DMS53 (cell line): ENCODE measurements around the gene MFAP1.
"Not testable (repeated sequence)": the region's sequence is repeated elsewhere in the genome, so short reads cannot be mapped to it uniquely, and the experiment has no call there.

Source experiments
- DNase-seq: peaks from one replicate; lab custom pipeline; 2025; lab: John Stamatoyannopoulos, UW

The MFAP1 gene

GRCh38 chr15:43821505-43821904 lies 3.0 kb downstream of the MFAP1 start:
- no peak for DNase-seq

GRCh38 chr15:43815064-43815463 lies 9.4 kb downstream of the MFAP1 start:
- not testable (repeated sequence) for DNase-seq

GRCh38 chr15:43808960-43809678 lies 15.4 kb downstream of the MFAP1 start:
- no peak for DNase-seq

- no peak for DNase-seq
Measured at GRCh38 chr15:43808435-43808950, 16.0 kb downstream of the MFAP1 start.

GRCh38 chr15:43802676-43803075 lies 21.8 kb downstream of the MFAP1 start:
- not testable (repeated sequence) for DNase-seq

GRCh38 chr15:43800286-43801141 lies 24.0 kb downstream of the MFAP1 start, which contains the start of gene HYPK:
HYPK (plus strand) TSS chr15:43800599; CDS start chr15:43800623, 24 bp downstream.
- peak; percentile 88 for DNase-seq

- DNase-seq, result peak; percentile 29
Measured at GRCh38 chr15:43799945-43800285, 24.6 kb downstream of the MFAP1 start, which contains the start of gene SERINC4. SERINC4 (minus strand) TSS chr15:43800220; CDS start chr15:43799986, 234 bp downstream.

- peak; percentile 86 for DNase-seq
Measured at GRCh38 chr15:43799209-43799944, 25.1 kb downstream of the MFAP1 start.

GRCh38 chr15:43796566-43796965 lies 27.9 kb downstream of the MFAP1 start:
- DNase-seq, result no peak

GRCh38 chr15:43795997-43796396 lies 28.5 kb downstream of the MFAP1 start:
- no peak for DNase-seq

GRCh38 chr15:43795197-43795596 lies 29.3 kb downstream of the MFAP1 start:
- no peak for DNase-seq

GRCh38 chr15:43794269-43795037 lies 30.0 kb downstream of the MFAP1 start:
- no peak for DNase-seq

- DNase-seq, result no peak
Measured at GRCh38 chr15:43793647-43794046, 30.8 kb downstream of the MFAP1 start.

- peak; percentile 44 for DNase-seq
Measured at GRCh38 chr15:43792761-43793476, 31.6 kb downstream of the MFAP1 start.

- DNase-seq, result peak; percentile 99
Measured at GRCh38 chr15:43791993-43792760, 32.3 kb downstream of the MFAP1 start, which contains the start of gene SERF2. SERF2 (plus strand) TSS chr15:43792320; CDS start chr15:43792377, 57 bp downstream.

- DNase-seq, result no peak
Measured at GRCh38 chr15:43789409-43789808, 35.1 kb downstream of the MFAP1 start.

- no peak for DNase-seq
Measured at GRCh38 chr15:43779016-43779415, 45.5 kb downstream of the MFAP1 start.

- peak; percentile 90 for DNase-seq
Measured at GRCh38 chr15:43777267-43777914, 47.1 kb downstream of the MFAP1 start.

GRCh38 chr15:43776718-43777266 lies 47.7 kb downstream of the MFAP1 start, which contains the start of gene ELL3:
ELL3 (minus strand) TSS chr15:43776966; CDS start chr15:43776901, 65 bp downstream.
- peak; percentile 88 for DNase-seq
